Loucy (cell line): ENCODE measurements around the gene AK3.
A peak's percentile ranks its signal among the peaks of the same experiment; 100 is the strongest.

Experiments
- H2AFZ ChIP-seq: fragments of 200-600 bp; sonication (generic); 2 replicates; pipeline ENCODE4 v1.6.0; 2016; ENCODE audit warnings: antibody characterized with exemption, mild to moderate bottlenecking, low read length, moderate library complexity
- H3F3A ChIP-seq: fragments of 200-600 bp; 2 replicates; pipeline ENCODE4 v1.6.0; 2016; ENCODE audit warnings: antibody characterized with exemption, low read depth, mild to moderate bottlenecking
- H3K27me3 ChIP-seq: fragments of 200-600 bp; sonication (generic); 2 replicates; pipeline ENCODE4 v1.6.1; 2014; ENCODE audit warnings: low read length, mild to moderate bottlenecking; ENCODE audit not compliant: insufficient read depth, poor library complexity, severe bottlenecking
- H3K36me3 ChIP-seq: fragments of 200-600 bp; sonication (generic); 2 replicates; pipeline ENCODE4 v1.6.1; 2016; ENCODE audit warnings: low read length; ENCODE audit not compliant: insufficient read depth
- H3K4me1 ChIP-seq: fragments of 200-600 bp; sonication (generic); 2 replicates; pipeline ENCODE4 v1.5.1; 2014; ENCODE audit warnings: low read length, mild to moderate bottlenecking; ENCODE audit not compliant: insufficient read depth, poor library complexity, severe bottlenecking
- H3K4me2 ChIP-seq: fragments of 200-600 bp; sonication (generic); 2 replicates; pipeline ENCODE4 v1.6.0; 2014; ENCODE audit warnings: antibody characterized with exemption, low read length, low read depth, mild to moderate bottlenecking; ENCODE audit not compliant: poor library complexity, severe bottlenecking
- H3K4me3 ChIP-seq: fragments of 200-600 bp; sonication (generic); 2 replicates; pipeline ENCODE4 v1.5.1; 2014; ENCODE audit warnings: low read length, mild to moderate bottlenecking, mixed read lengths; ENCODE audit not compliant: poor library complexity, severe bottlenecking
- H3K79me2 ChIP-seq: fragments of 200-600 bp; sonication (generic); 2 replicates; pipeline ENCODE4 v1.6.1; 2014; ENCODE audit warnings: low read length; ENCODE audit not compliant: insufficient read depth
- H3K9ac ChIP-seq: fragments of 200-600 bp; sonication (generic); 2 replicates; pipeline ENCODE4 v1.6.0; 2014; ENCODE audit warnings: mild to moderate bottlenecking, low read depth, low read length, moderate library complexity; ENCODE audit not compliant: poor library complexity, severe bottlenecking
- H3K9me2 ChIP-seq: fragments of 200-600 bp; sonication (generic); replicated peaks from 2 replicates; pipeline ENCODE4 v1.6.1; 2016; ENCODE audit warnings: low read depth, low read length, mixed read lengths
- H3K9me3 ChIP-seq: fragments of 200-600 bp; sonication (generic); 2 replicates; pipeline ENCODE4 v1.6.1; 2014; ENCODE audit warnings: mild to moderate bottlenecking, antibody characterized with exemption, low read length, low read depth; ENCODE audit not compliant: insufficient read depth
- H4K20me1 ChIP-seq: fragments of 200-600 bp; sonication (generic); 2 replicates; pipeline ENCODE4 v1.6.0; 2014; ENCODE audit warnings: antibody characterized with exemption, low read length, mild to moderate bottlenecking; ENCODE audit not compliant: insufficient read depth, poor library complexity, severe bottlenecking
- CTCF ChIP-seq: fragments of 200-600 bp; sonication (generic); conservative IDR thresholded peaks from 2 replicates; pipeline ENCODE4 v1.5.1; 2014; ENCODE audit warnings: mild to moderate bottlenecking, antibody characterized with exemption, low read length
- EZH2phosphoT487 ChIP-seq: fragments of 200-600 bp; IDR thresholded peaks from 2 replicates; pipeline ENCODE4 v1.6.1; 2018; ENCODE audit warnings: antibody characterized with exemption, mild to moderate bottlenecking, moderate library complexity, borderline replicate concordance

Gene AK3

GRCh38 chr9:4686584-4686983 lies 54.4 kb downstream of the AK3 start:
- peaks cover 15% of the 10 kb centered on the region; the same call in 1 of the 2 replicates for H3K36me3 ChIP-seq
- H3K79me2 ChIP-seq, result peaks cover 28% of the 10 kb centered on the region; the same call in 1 of the 2 replicates
- H3K4me1 ChIP-seq, result peaks cover 22% of the 10 kb centered on the region
- H4K20me1 ChIP-seq, result peaks cover 13% of the 10 kb centered on the region
- no peaks in the 10 kb centered on the region for H3K9me2 ChIP-seq
- H2AFZ ChIP-seq, result no peak overlapping the region
- no peaks in the 10 kb centered on the region for H3F3A ChIP-seq
- no peaks in the 10 kb centered on the region for H3K9me3 ChIP-seq
- peak overlapping the region; percentile 25 for H3K9ac ChIP-seq
- TF ChIP-seq EZH2phosphoT487 (no peak), CTCF (no peak)
- peak overlapping the region; percentile 26 for H3K4me3 ChIP-seq
- peak overlapping the region; percentile 55 for H3K4me2 ChIP-seq
- H3K27me3 ChIP-seq, result no peaks in the 10 kb centered on the region

GRCh38 chr9:4686112-4686511 lies 54.9 kb downstream of the AK3 start:
- H3K79me2 ChIP-seq, result peaks cover 32% of the 10 kb centered on the region; the same call in 1 of the 2 replicates
- H3K4me3 ChIP-seq, result peak overlapping the region; percentile 26
- H3K36me3 ChIP-seq, result peaks cover 13% of the 10 kb centered on the region; the same call in 1 of the 2 replicates
- peak overlapping the region; percentile 25 for H3K9ac ChIP-seq
- no peaks in the 10 kb centered on the region for H3F3A ChIP-seq
- H3K27me3 ChIP-seq, result no peaks in the 10 kb centered on the region
- H3K4me2 ChIP-seq, result peak overlapping the region; percentile 55
- peaks cover 26% of the 10 kb centered on the region for H3K4me1 ChIP-seq
- TF ChIP-seq EZH2phosphoT487, result no peak
- TF ChIP-seq CTCF, result no peak
- H3K9me3 ChIP-seq, result no peaks in the 10 kb centered on the region
- no peak overlapping the region for H2AFZ ChIP-seq
- H4K20me1 ChIP-seq, result peaks cover 15% of the 10 kb centered on the region
- no peaks in the 10 kb centered on the region for H3K9me2 ChIP-seq

GRCh38 chr9:4684820-4685219 lies 56.2 kb downstream of the AK3 start:
- no peaks in the 10 kb centered on the region for H3K9me3 ChIP-seq
- H3K4me2 ChIP-seq, result peak overlapping the region; percentile 55
- H3K4me3 ChIP-seq, result peak overlapping the region; percentile 6
- H3K4me1 ChIP-seq, result peaks cover 35% of the 10 kb centered on the region
- no peak overlapping the region for H2AFZ ChIP-seq
- no peaks in the 10 kb centered on the region for H3K27me3 ChIP-seq
- no peaks in the 10 kb centered on the region for H3F3A ChIP-seq
- H3K79me2 ChIP-seq, result peaks cover 45% of the 10 kb centered on the region
- H3K36me3 ChIP-seq, result peaks cover 5% of the 10 kb centered on the region; the same call in 1 of the 2 replicates
- H3K9me2 ChIP-seq, result no peaks in the 10 kb centered on the region
- H4K20me1 ChIP-seq, result peaks cover 15% of the 10 kb centered on the region
- no peak for TF ChIP-seq EZH2phosphoT487
- no peak for TF ChIP-seq CTCF
- H3K9ac ChIP-seq, result no peak overlapping the region
